ENCODE results near the gene ZNF552. TPM values are rescaled to one million over a fixed set of nuclear protein-coding genes. Genes with fewer than 3 reads are reported as not detected.
"Not testable (repeated sequence)": the region's sequence is repeated elsewhere in the genome, so short reads cannot be mapped to it uniquely, and the experiment has no call there.

ZNF552 gene
- 3.2 and 4.4 TPM in 2 replicates for polyA plus RNA-seq (2012; rRNA removed)
- polyA plus RNA-seq (2012; cell fraction: cytosol; rRNA removed): 2.0 and 2.8 TPM in 2 replicates
- 13.4 and 15.9 TPM in 2 replicates for polyA plus RNA-seq (2012; cell fraction: nucleus; rRNA removed)

DNA sequence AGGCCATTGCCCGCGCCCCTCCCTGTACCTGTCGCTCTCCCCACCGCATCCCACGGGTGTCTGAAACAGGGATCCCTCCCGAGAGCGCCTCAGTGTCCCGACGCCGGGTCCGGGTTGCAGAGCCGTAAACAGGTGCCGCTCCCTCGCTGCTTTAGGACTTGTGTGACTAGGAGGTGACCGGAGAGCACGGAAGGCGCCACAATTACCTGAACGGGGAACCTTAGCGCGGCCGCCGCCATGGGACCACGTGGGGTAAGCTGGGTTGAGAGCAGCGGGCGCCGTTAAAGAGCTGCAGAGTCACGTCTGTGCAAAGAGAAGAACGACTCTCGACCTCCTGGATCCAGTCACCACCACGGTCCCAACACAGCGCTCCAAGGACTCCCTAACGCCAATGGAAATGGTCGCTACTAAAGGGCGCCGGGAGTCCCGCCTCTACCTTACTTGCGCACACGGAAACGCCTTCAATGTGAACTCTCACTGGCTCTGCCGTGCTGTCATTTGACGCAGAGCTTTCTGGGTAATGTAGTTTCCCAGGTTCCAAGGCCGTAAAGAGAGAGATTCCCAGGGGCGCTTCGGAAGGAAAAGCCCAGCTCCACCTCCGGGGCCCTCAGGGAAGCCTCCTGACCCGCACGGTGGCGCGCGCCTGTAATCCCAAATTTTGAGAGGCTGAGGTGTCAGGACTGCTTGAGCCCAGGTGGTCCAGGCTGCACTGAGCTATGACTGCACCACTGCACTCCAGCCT lies at the start of gene ZNF552:
Gene ZNF552 (minus strand): TSS at position 409 of the 742 bp plus-strand sequence. CDS start 170 bp downstream, at position 239.
- peaks cover 22% of the 10 kb centered on the region for H3K79me2 ChIP-seq (ENCODE audit: insufficient read depth)
- peak within 1 kb of the TSS; percentile 75 for H3K9ac ChIP-seq
- ChIA-PET CTCF (interaction anchor here (1.2 to 1.6 kb wide), 2 partner anchors 13 to 102 kb away, joined by 3 to 4 read pairs; partner anchors contain the start of gene ZNF417), POLR2A (interaction anchor here (0.9 to 1.4 kb wide), 5 partner anchors 11 to 244 kb away, joined by 3 to 6 read pairs (median 3); partner anchors contain the start of genes ZNF135, ZNF211, ZNF417 and ZNF587)
- H3K4me3 ChIP-seq (ENCODE audit: low read depth in 2 of 2, low read length in 1 of 2): peak within 1 kb of the TSS; percentile 82 to 90
- no peaks in the 10 kb centered on the region for H3K9me2 ChIP-seq
- H3K4me1 ChIP-seq (ENCODE audit: control insufficient read depth in 1 of 2, insufficient read depth in 2 of 2, low read depth in 1 of 2, low read length in 1 of 2): peaks cover 0 to 7% of the 10 kb centered on the region in 2 experiments; a peak in 1 of 4 replicates
- H3K27me3 ChIP-seq (ENCODE audit: insufficient read depth): no peaks in the 10 kb centered on the region
- no peaks in the 10 kb centered on the region for H3F3A ChIP-seq (replicated peaks; ENCODE audit: insufficient read depth)
- H3K4me2 ChIP-seq: peak within 1 kb of the TSS; percentile 78
- peak within 1 kb of the TSS; percentile 81 for H2AFZ ChIP-seq (ENCODE audit: low read depth)
- peaks cover 5% of the 10 kb centered on the region in 2 experiments for H3K36me3 ChIP-seq (replicated peaks in 1 of 2; ENCODE audit: control insufficient read depth in 1 of 2, insufficient read depth in 2 of 2, low read length in 1 of 2)
- WGBS (ENCODE audit: low lambda C conversion rate): 2% methylated on average over 27 of the region's 50 CpGs
- DNase-seq: peak; percentile 86
- TF ChIP-seq FOXM1 (IDR thresholded peaks at IDR 0.05; ENCODE audit: low read depth): no peak
- no peak for TF ChIP-seq ZBTB33 (IDR thresholded peaks at IDR 0.05; ENCODE audit: borderline replicate concordance, low read depth)
- no peak for TF ChIP-seq EZH2phosphoT487 (IDR thresholded peaks at IDR 0.05; ENCODE audit: borderline replicate concordance, low read depth)
- TF ChIP-seq RCOR1 (IDR thresholded peaks at IDR 0.05; ENCODE audit: low read length): no peak
- TF ChIP-seq TAF1 (IDR thresholded peaks at IDR 0.05; ENCODE audit: borderline replicate concordance, low read depth, low read length): peak; percentile 68; the same call in 1 of the 2 replicates
- TF ChIP-seq FOSL2 (IDR thresholded peaks at IDR 0.05; ENCODE audit: borderline replicate concordance, low read depth): no peak
- TF ChIP-seq IRF3 (IDR thresholded peaks at IDR 0.05; ENCODE audit: low read depth, low read length): peak; percentile 57; the same call in 1 of the 2 replicates
- TF ChIP-seq, protein P1, sequence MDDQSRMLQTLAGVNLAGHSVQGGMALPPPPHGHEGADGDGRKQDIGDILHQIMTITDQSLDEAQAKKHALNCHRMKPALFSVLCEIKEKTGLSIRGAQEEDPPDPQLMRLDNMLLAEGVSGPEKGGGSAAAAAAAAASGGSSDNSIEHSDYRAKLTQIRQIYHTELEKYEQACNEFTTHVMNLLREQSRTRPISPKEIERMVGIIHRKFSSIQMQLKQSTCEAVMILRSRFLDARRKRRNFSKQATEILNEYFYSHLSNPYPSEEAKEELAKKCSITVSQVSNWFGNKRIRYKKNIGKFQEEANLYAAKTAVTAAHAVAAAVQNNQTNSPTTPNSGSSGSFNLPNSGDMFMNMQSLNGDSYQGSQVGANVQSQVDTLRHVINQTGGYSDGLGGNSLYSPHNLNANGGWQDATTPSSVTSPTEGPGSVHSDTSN (IDR thresholded peaks at IDR 0.05): peak; percentile 99
- peak; percentile 85 for TF ChIP-seq CHD2 (IDR thresholded peaks at IDR 0.05; ENCODE audit: low read length, partially characterized antibody)
- TF ChIP-seq YY1 (IDR thresholded peaks at IDR 0.05; ENCODE audit: low read depth): peak; percentile 69; the same call in 1 of the 2 replicates
- peak; percentile 91 for TF ChIP-seq POLR2AphosphoS5 (IDR thresholded peaks at IDR 0.05; ENCODE audit: low read depth, low read length)
- TF ChIP-seq RAD21 (IDR thresholded peaks at IDR 0.05; ENCODE audit: low read length): no peak
- TF ChIP-seq ELF1 (IDR thresholded peaks at IDR 0.05): peak; percentile 93
- peak; percentile 61; the same call in 1 of the 2 replicates for TF ChIP-seq SIN3A (IDR thresholded peaks at IDR 0.05; ENCODE audit: borderline replicate concordance, low read depth, low read length)
- 0 out of 2 replicates have a peak, but pooled peaks have one; percentile 9 for TF ChIP-seq CTCF (IDR thresholded peaks at IDR 0.05)
- TF ChIP-seq NRF1 (IDR thresholded peaks at IDR 0.05; ENCODE audit: low read depth, low read length): peak; percentile 75
- peak; percentile 84 for TF ChIP-seq GABPA (IDR thresholded peaks at IDR 0.05; ENCODE audit: low read depth)
- peak; percentile 79 for TF ChIP-seq MXI1 (IDR thresholded peaks at IDR 0.05; ENCODE audit: low read depth, low read length)
- TF ChIP-seq, protein P2, sequence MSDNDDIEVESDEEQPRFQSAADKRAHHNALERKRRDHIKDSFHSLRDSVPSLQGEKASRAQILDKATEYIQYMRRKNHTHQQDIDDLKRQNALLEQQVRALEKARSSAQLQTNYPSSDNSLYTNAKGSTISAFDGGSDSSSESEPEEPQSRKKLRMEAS (IDR thresholded peaks at IDR 0.05; ENCODE audit: low read depth): peak; percentile 64
- peak within 1 kb of the TSS; percentile 49 to 67; a peak in 3 of 4 replicates for H3K27ac ChIP-seq (ENCODE audit: low read depth in 2 of 2, low read length in 1 of 2)
- H3K9me3 ChIP-seq: no peaks in the 10 kb centered on the region
- H4K20me1 ChIP-seq (ENCODE audit: insufficient read depth): no peaks in the 10 kb centered on the region

DNA sequence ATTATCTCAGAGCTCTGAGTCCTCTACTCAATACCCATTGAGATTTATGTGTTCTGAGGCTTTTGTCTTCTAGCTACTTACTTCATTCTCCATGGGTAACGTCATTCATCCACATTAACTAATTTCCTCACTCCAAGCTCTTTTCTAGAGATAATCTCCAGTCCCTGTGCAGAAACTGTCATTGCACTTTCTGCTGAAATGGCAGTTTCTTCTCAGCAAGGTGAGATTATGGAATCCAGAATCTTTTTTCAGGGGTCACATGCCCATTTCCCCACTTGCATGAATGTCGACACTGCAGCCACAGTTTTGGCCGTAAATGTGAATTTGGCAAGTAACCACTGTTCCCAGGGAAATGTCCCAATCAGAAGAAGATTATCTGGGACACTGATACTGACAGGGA lies 47.6 kb upstream of the ZNF552 start:
- CTCF ChIA-PET: interaction anchor here (0.6 to 1.4 kb wide), 2 partner anchors 27 to 1741 kb away, joined by 3 to 4 read pairs; partner anchors contain the start of genes ZNF787 and ZNF814
- WGBS (ENCODE audit: low lambda C conversion rate): 100% methylated on average over 3 of the region's 3 CpGs
- H3K4me2 ChIP-seq; H4K20me1 ChIP-seq (ENCODE audit: insufficient read depth); H3K79me2 ChIP-seq (ENCODE audit: insufficient read depth); DNase-seq; H3K27me3 ChIP-seq (ENCODE audit: insufficient read depth); H3K27ac ChIP-seq (ENCODE audit: low read depth in 2 of 2, low read length in 1 of 2); H3K4me1 ChIP-seq (ENCODE audit: control insufficient read depth in 1 of 2, insufficient read depth in 2 of 2, low read depth in 1 of 2, low read length in 1 of 2); H3K9ac ChIP-seq; H3K4me3 ChIP-seq (ENCODE audit: low read depth in 2 of 2, low read length in 1 of 2); H3F3A ChIP-seq (replicated peaks; ENCODE audit: insufficient read depth); POLR2A ChIA-PET; H3K9me3 ChIP-seq; H2AFZ ChIP-seq (ENCODE audit: low read depth); H3K9me2 ChIP-seq: not testable (repeated sequence)
- H3K36me3 ChIP-seq (replicated peaks in 1 of 2; ENCODE audit: control insufficient read depth in 1 of 2, insufficient read depth in 2 of 2, low read length in 1 of 2): peaks cover 27 to 89% of the 10 kb centered on the region in 2 experiments
